CD4-positive, alpha-beta T cell treated with Interleukin-1 beta for 1 hour (primary cell): Measurements from ENCODE around the gene LMLN.
"Not testable (repeated sequence)": the region's sequence is repeated elsewhere in the genome, so short reads cannot be mapped to it uniquely, and the experiment has no call there.

Source experiments
- DNase-seq, 2 donors: peaks; one replicate each; pipeline ENCODE4 v3.0.0-alpha.2; 2020 to 2022

LMLN gene

GRCh38 chr3:198080521-198081384 is 120.7 kb downstream of the LMLN start:
- peak; percentile 74 to 81 for DNase-seq

GRCh38 chr3:198081421-198081844 is 121.4 kb downstream of the LMLN start:
- DNase-seq = no peak

GRCh38 chr3:198082226-198082625 is 122.2 kb downstream of the LMLN start:
- not testable (repeated sequence) for DNase-seq

- DNase-seq = no peak
These were observed 128.5 kb downstream of the LMLN start for GRCh38 chr3:198088421-198088955.

GRCh38 chr3:198090795-198091332 is 130.8 kb downstream of the LMLN start:
- no peak for DNase-seq

- DNase-seq = no peak
These were observed 132.3 kb downstream of the LMLN start for GRCh38 chr3:198092276-198092675.

GRCh38 chr3:198093112-198093679 is 133.2 kb downstream of the LMLN start:
- no peak for DNase-seq
